Liver (tissue), 9 donors: Measurements from ENCODE around the gene TSPY10. TPM values are rescaled to one million over a fixed set of nuclear protein-coding genes. Genes with fewer than 3 reads are reported as not detected.
"Not testable (repeated sequence)": the region's sequence is repeated elsewhere in the genome, so short reads cannot be mapped to it uniquely, and the experiment has no call there.

Source experiments
- DNase-seq: peaks from one replicate; pipeline ENCODE4 v3.0.0-alpha.2; 2017; ENCODE audit warnings: low spot score
- H3K27ac ChIP-seq, 2 donors: one replicate each; pipeline ENCODE4 v1.7.0; 2013; ENCODE audit warnings: inconsistent platforms in 2 of 2, low read length in 2 of 2, control low read depth in 1 of 2, low read depth in 1 of 2, mild to moderate bottlenecking in 1 of 2
- H3K27me3 ChIP-seq, 4 donors: one replicate each; pipeline versions ENCODE4 v1.6.1 to v1.7.0; 2013; ENCODE audit warnings: low read length in 3 of 4, inconsistent platforms in 1 of 4, mild to moderate bottlenecking in 1 of 4, moderate library complexity in 1 of 4; ENCODE audit not compliant: control insufficient read depth in 4 of 4, insufficient read depth in 4 of 4
- H3K36me3 ChIP-seq, 4 donors: one replicate each; pipeline versions ENCODE4 v1.6.1 to v1.7.0; 2013; ENCODE audit warnings: low read length in 3 of 4, mild to moderate bottlenecking in 3 of 4, low read depth in 1 of 4, moderate library complexity in 1 of 4; ENCODE audit not compliant: control insufficient read depth in 4 of 4, insufficient read depth in 3 of 4
- H3K4me1 ChIP-seq, 4 donors: one replicate each; pipeline versions ENCODE4 v1.6.1 to v1.7.0; 2013; ENCODE audit warnings: low read length in 3 of 4, mild to moderate bottlenecking in 3 of 4, moderate library complexity in 1 of 4; ENCODE audit not compliant: control insufficient read depth in 4 of 4, insufficient read depth in 4 of 4
- H3K4me3 ChIP-seq, 3 donors: one replicate each; pipeline versions ENCODE4 v1.6.1 to v1.7.0; 2013; ENCODE audit warnings: low read length in 3 of 3, control low read depth in 1 of 3, low read depth in 1 of 3, mild to moderate bottlenecking in 1 of 3
- H3K9ac ChIP-seq, 2 donors: one replicate each; pipeline ENCODE4 v1.7.0; 2013; ENCODE audit warnings: low read length in 2 of 2, mild to moderate bottlenecking in 2 of 2, moderate library complexity in 2 of 2, control low read depth in 1 of 2, low read depth in 1 of 2
- H3K9me3 ChIP-seq, 4 donors: one replicate each; pipeline versions ENCODE4 v1.6.1 to v1.7.0; 2013; ENCODE audit warnings: low read length in 3 of 4; ENCODE audit not compliant: control insufficient read depth in 4 of 4
- WGBS: extraction: QIAGEN DNeasy Blood & Tissue Kit; methylation state at CpG from one replicate; pipeline ENCODE4 v1.1.7; 2013; 5-methylcytosine and 5-hydroxymethylcytosine counted together
- polyA plus RNA-seq, 2 donors: library from polyadenylated mRNA; stranded (reverse) in 1 of 2; unstranded in 1 of 2; fragments of 200-250 nt in 1 of 2; fragments of >200 nt in 1 of 2; fragmentation: Nextera tagmentation in 1 of 2; extraction: Ambion mirVana in 1 of 2; gene quantifications; one replicate each; pipeline versions ENCODE4 v1.2.1 to v1.2.3, GENCODE V29; 2013 to 2015
- total RNA-seq, 2 donors: library from RNA; depleted of rRNA; stranded (reverse); fragments of >200 nt; gene quantifications; one replicate each; pipeline ENCODE4 v1.2.3, GENCODE V29; 2014
- donor health status: healthy.
- donor health status: healthy.
- donor health status: healthy.
- donor health status: healthy.
- donor health status: healthy.

TSPY10 gene, protein sequence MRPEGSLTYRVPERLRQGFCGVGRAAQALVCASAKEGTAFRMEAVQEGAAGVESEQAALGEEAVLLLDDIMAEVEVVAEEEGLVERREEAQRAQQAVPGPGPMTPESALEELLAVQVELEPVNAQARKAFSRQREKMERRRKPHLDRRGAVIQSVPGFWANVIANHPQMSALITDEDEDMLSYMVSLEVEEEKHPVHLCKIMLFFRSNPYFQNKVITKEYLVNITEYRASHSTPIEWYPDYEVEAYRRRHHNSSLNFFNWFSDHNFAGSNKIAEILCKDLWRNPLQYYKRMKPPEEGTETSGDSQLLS
- not detected for total RNA-seq
- not detected for polyA plus RNA-seq

DNA sequence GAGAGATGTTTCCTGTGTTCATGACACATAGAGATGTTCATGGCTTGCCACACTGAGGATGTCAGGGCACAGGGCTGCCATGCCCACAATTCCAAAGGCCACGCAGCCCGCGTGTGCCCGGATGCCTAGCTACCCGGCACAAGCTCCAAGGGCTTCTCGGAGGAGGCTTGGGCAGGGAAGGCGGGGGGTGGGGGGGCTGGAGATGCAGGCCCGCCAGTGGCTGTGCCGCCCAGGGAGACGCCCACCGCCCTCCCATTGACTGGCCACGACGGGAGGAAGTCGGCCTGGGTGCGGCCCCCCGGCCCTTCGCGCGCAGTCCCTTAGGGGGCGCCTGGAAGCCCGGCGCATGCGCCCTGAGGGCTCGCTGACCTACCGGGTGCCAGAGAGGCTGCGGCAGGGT lies at the start of gene TSPY10:
Gene TSPY10 (plus strand): TSS at position 301 of the 400 bp plus-strand sequence. CDS start 46 bp downstream, at position 347.
- no CpG with 5 or more reads among the region's 26 CpGs for WGBS
- not testable (repeated sequence) for H3K27me3 ChIP-seq, H3K36me3 ChIP-seq, DNase-seq, H3K9me3 ChIP-seq, H3K4me1 ChIP-seq, H3K9ac ChIP-seq, H3K4me3 ChIP-seq, H3K27ac ChIP-seq

DNA sequence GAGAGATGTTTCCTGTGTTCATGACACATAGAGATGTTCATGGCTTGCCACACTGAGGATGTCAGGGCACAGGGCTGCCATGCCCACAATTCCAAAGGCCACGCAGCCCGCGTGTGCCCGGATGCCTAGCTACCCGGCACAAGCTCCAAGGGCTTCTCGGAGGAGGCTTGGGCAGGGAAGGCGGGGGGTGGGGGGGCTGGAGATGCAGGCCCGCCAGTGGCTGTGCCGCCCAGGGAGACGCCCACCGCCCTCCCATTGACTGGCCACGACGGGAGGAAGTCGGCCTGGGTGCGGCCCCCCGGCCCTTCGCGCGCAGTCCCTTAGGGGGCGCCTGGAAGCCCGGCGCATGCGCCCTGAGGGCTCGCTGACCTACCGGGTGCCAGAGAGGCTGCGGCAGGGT lies 40.7 kb upstream of the TSPY10 start, which contains the start of gene TSPY9:
Gene TSPY9 (plus strand): TSS at position 301 of the 400 bp plus-strand sequence. CDS start 46 bp downstream, at position 347.
- DNase-seq, H3K36me3 ChIP-seq, H3K27ac ChIP-seq, H3K4me1 ChIP-seq, H3K9me3 ChIP-seq, H3K4me3 ChIP-seq, H3K27me3 ChIP-seq, H3K9ac ChIP-seq: not testable (repeated sequence)
- WGBS: no CpG with 5 or more reads among the region's 26 CpGs

DNA sequence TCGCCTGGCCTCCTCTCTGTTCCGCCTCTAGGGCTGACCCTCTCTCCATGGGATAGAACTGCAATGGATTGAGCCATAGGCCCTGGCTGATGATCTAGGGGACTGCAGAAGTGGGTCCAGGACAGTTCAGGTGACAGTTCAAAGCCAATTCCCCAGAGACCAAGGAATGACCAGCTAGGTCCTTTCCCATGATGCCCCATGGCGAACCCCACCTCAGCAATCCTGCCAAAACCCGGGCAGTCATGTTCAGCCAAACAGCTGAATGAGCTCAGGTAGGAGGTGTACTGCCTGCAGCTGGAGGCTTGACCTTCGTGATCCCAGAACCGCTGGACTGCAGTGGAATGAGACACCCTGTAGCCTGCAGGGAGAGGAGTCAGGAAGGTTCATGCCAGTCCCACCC lies 23.3 kb upstream of the TSPY10 start:
- H3K27ac ChIP-seq, H3K9me3 ChIP-seq, H3K9ac ChIP-seq, H3K36me3 ChIP-seq, H3K4me1 ChIP-seq, H3K4me3 ChIP-seq, H3K27me3 ChIP-seq, DNase-seq: not testable (repeated sequence)
- whole genome bisulfite sequencing: 69% methylated on average over 2 of the region's 6 CpGs

DNA sequence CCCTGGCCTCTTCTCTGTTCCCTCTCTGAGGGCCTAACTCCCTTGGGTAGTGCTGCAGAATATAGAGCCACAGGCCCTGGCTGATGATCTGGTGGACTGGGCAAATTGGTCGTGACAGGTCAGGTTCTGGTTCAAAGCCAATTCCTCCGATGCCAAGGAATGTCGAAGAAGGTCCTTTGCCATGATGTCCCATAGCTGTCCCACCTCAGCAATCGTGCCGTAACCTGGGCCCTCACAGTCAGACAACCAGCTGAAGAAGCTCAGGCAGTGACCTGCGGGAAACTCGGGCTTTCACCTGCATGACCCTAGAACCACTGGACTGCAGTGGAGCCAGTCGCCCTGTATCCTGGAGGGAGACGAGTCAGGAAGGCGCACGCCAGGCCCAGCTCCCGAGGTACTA lies 11.4 kb upstream of the TSPY10 start:
- not testable (repeated sequence) for H3K4me3 ChIP-seq, DNase-seq, H3K4me1 ChIP-seq, H3K27ac ChIP-seq, H3K27me3 ChIP-seq, H3K9ac ChIP-seq, H3K9me3 ChIP-seq, H3K36me3 ChIP-seq
- WGBS: 81% methylated on average over 7 of the region's 12 CpGs

Other genes starting within 250 kb of the TSPY10 start
- gene TSPY4, start 190.4 kb upstream of the TSPY10 start, total RNA-seq: not detected
- not detected for gene TSPY4, start 190.4 kb upstream of the TSPY10 start, polyA plus RNA-seq
- not detected for gene TSPY8, start 170.1 kb upstream of the TSPY10 start, total RNA-seq
- not detected for gene TSPY8, start 170.1 kb upstream of the TSPY10 start, polyA plus RNA-seq
- not detected for gene TSPY3, start 129.5 kb upstream of the TSPY10 start, total RNA-seq
- gene TSPY3, start 129.5 kb upstream of the TSPY10 start, polyA plus RNA-seq: not detected
- not detected for gene TSPY1, start 60.9 kb upstream of the TSPY10 start, total RNA-seq
- gene TSPY1, start 60.9 kb upstream of the TSPY10 start, polyA plus RNA-seq: not detected
- not detected for gene TSPY9, start 40.6 kb upstream of the TSPY10 start, total RNA-seq
- not detected for gene TSPY9, start 40.6 kb upstream of the TSPY10 start, polyA plus RNA-seq